IMR-90 (cell line): ENCODE measurements around the gene HAGH. TPM values are rescaled to one million over a fixed set of nuclear protein-coding genes. Genes with fewer than 3 reads are reported as not detected.

Experiments used
- ATAC-seq: fragments of 200-7000 bp; cut with Tn5 transposase; 2 replicates; pipeline ENCODE4 v1.9.1; 2020; ENCODE audit warnings: low read depth, mild to moderate bottlenecking, moderate library complexity
- BruUV-seq: library from RNA; stranded (reverse); fragments of 400-500 nt; replicated peaks from 2 replicates; lab custom pipeline; 2021; lab: Mats Ljungman, UMichigan
- CTCF ChIA-PET: fragments of 300-600 bp; formaldehyde crosslinking; extraction: SDS; loops from one replicate; lab custom pipeline; 2021; ENCODE audit warnings: antibody characterized with exemption; lab: Yijun Ruan, JAX
- POLR2A ChIA-PET: fragments of 300-600 bp; sonication (Branson Sonifier 250); formaldehyde crosslinking; loops from one replicate; lab custom pipeline; 2022; ENCODE audit warnings: antibody characterized with exemption; ENCODE audit not compliant: unreplicated experiment; lab: Charles Lee
- DNase-seq: peaks from one replicate; pipeline ENCODE4 v3.0.0; 2013
- H2AFZ ChIP-seq: replicated peaks from 2 replicates; pipeline ENCODE3; 2013; ENCODE audit warnings: low read length, mild to moderate bottlenecking; ENCODE audit not compliant: poor library complexity
- H2AK5ac ChIP-seq: 2 replicates; pipeline ENCODE4 v1.6.1; 2013; ENCODE audit warnings: low read depth, low read length, inconsistent platforms
- H2AK9ac ChIP-seq: replicated peaks from 2 replicates; pipeline ENCODE3; 2013; ENCODE audit warnings: mild to moderate bottlenecking, low read depth, low read length, moderate library complexity; ENCODE audit not compliant: poor library complexity
- H2BK120ac ChIP-seq: 2 replicates; pipeline ENCODE4 v1.6.1; 2013; ENCODE audit warnings: low read depth, low read length, inconsistent platforms
- H2BK15ac ChIP-seq: 3 replicates; pipeline ENCODE4 v1.6.1; 2013; ENCODE audit warnings: low read depth, low read length, inconsistent platforms
- H2BK20ac ChIP-seq: 2 replicates; pipeline ENCODE4 v1.6.1; 2013; ENCODE audit warnings: low read depth, mild to moderate bottlenecking, inconsistent platforms, low read length, moderate library complexity
- H2BK5ac ChIP-seq: 2 replicates; pipeline ENCODE4 v1.6.1; 2013; ENCODE audit warnings: mild to moderate bottlenecking, low read depth, low read length, inconsistent platforms; ENCODE audit not compliant: poor library complexity, severe bottlenecking
- H3K14ac ChIP-seq: replicated peaks from 2 replicates; pipeline ENCODE4 v1.6.1; 2013; ENCODE audit warnings: low read depth, low read length, inconsistent platforms
- H3K18ac ChIP-seq: 2 replicates; pipeline ENCODE4 v1.6.1; 2013; ENCODE audit warnings: low read depth, low read length, control low read depth
- H3K23ac ChIP-seq: 2 replicates; pipeline ENCODE4 v1.6.1; 2013; ENCODE audit warnings: low read depth, low read length, inconsistent platforms
- H3K27ac ChIP-seq: 2 replicates; pipeline ENCODE4 v1.5.1; 2013; ENCODE audit warnings: mild to moderate bottlenecking, control low read depth, low read length; ENCODE audit not compliant: insufficient read depth
- H3K27me3 ChIP-seq: 2 replicates; pipeline ENCODE4 v1.6.1; 2013; ENCODE audit warnings: low read length; ENCODE audit not compliant: control insufficient read depth, insufficient read depth
- H3K36me3 ChIP-seq: 2 replicates; pipeline ENCODE4 v1.6.1; 2013; ENCODE audit warnings: low read length, mixed read lengths; ENCODE audit not compliant: control insufficient read depth, insufficient read depth
- H3K4ac ChIP-seq: 2 replicates; pipeline ENCODE4 v1.6.1; 2013; ENCODE audit warnings: low read depth, low read length, inconsistent platforms
- H3K4me1 ChIP-seq: 2 replicates; pipeline ENCODE4 v1.6.1; 2013; ENCODE audit warnings: low read length, mixed read lengths; ENCODE audit not compliant: control insufficient read depth, insufficient read depth
- H3K4me2 ChIP-seq: 2 replicates; pipeline ENCODE4 v1.6.1; 2013; ENCODE audit warnings: low read depth, mild to moderate bottlenecking, control low read depth, low read length, moderate library complexity
- H3K4me3 ChIP-seq: 2 replicates; pipeline ENCODE4 v1.5.1; 2013; ENCODE audit warnings: low read depth, mild to moderate bottlenecking, control low read depth, low read length, moderate library complexity; ENCODE audit not compliant: insufficient read depth
- H3K56ac ChIP-seq: 2 replicates; pipeline ENCODE4 v1.6.1; 2013; ENCODE audit warnings: low read length, inconsistent platforms; ENCODE audit not compliant: insufficient read depth; ENCODE audit errors: extremely low read depth
- H3K79me1 ChIP-seq, 2 experiments: 2 replicates each; pipeline ENCODE4 v1.6.1; 2013; ENCODE audit warnings: low read length in 2 of 2, inconsistent platforms in 1 of 2, low read depth in 1 of 2
- H3K9ac ChIP-seq: 2 replicates; pipeline ENCODE4 v1.6.1; 2013; ENCODE audit warnings: low read depth, low read length, control low read depth
- H3K9me1 ChIP-seq: 2 replicates; pipeline ENCODE4 v1.6.1; 2013; ENCODE audit warnings: low read length, inconsistent platforms; ENCODE audit not compliant: insufficient read depth
- H3K9me3 ChIP-seq: 2 replicates; pipeline ENCODE4 v1.6.1; 2013; ENCODE audit warnings: low read length; ENCODE audit not compliant: control insufficient read depth, insufficient read depth
- H4K20me1 ChIP-seq: 2 replicates; pipeline ENCODE4 v1.6.1; 2013; ENCODE audit warnings: low read length, inconsistent platforms; ENCODE audit not compliant: insufficient read depth
- H4K5ac ChIP-seq: 2 replicates; pipeline ENCODE4 v1.6.1; 2013; ENCODE audit warnings: mild to moderate bottlenecking, low read depth, low read length, control low read depth
- H4K8ac ChIP-seq, 2 experiments: 2 replicates each; pipeline ENCODE4 v1.6.1; 2013; ENCODE audit warnings: low read depth in 2 of 2, low read length in 2 of 2, control low read depth in 1 of 2, inconsistent platforms in 1 of 2
- H4K91ac ChIP-seq: 2 replicates; pipeline ENCODE4 v1.6.1; 2013; ENCODE audit warnings: low read depth, low read length, inconsistent platforms; ENCODE audit not compliant: insufficient read depth
- FOS ChIP-seq: fragments of 150-350 bp; IDR thresholded peaks from 2 replicates; pipeline ENCODE4 v1.6.1; 2016; ENCODE audit warnings: low read depth, low read length
- RAD21 ChIP-seq: IDR thresholded peaks from 2 replicates; pipeline ENCODE4 v1.6.1; 2012; ENCODE audit warnings: low read length, improper control_type of control experiment
- USF2 ChIP-seq: fragments of 150-350 bp; IDR thresholded peaks from 2 replicates; pipeline ENCODE4 v1.6.1; 2017; ENCODE audit warnings: mild to moderate bottlenecking, antibody characterized with exemption, low read length, low read depth
- WGBS, 2 experiments: methylation state at CpG; one replicate each; pipeline versions ENCODE4 v1.1.5 to v1.1.7; 2013; ENCODE audit warnings: missing lambda C conversion rate in 2 of 2; ENCODE audit not compliant: insufficient read length in 1 of 2; ENCODE audit errors: extremely low coverage in 2 of 2; 5-methylcytosine and 5-hydroxymethylcytosine counted together
- dilution Hi-C: fragments of 300-500 bp; cut with HindIII; formaldehyde crosslinking; loops from one replicate; pipeline ENCODE4 v1.14.3; 2018; ENCODE audit warnings: low sequenced_read_pairs; ENCODE audit not compliant: unreplicated experiment
- in situ Hi-C: fragments of 300-500 bp; cut with MboI; formaldehyde crosslinking; loops from 3 replicates; pipeline ENCODE4 v1.14.3; 2019; ENCODE audit warnings: low sequenced_read_pairs, inconsistent platforms, mixed read lengths
- intact Hi-C: fragments of 100-400 bp; cut with micrococcal nuclease; formaldehyde crosslinking; loops from 2 replicates; pipeline ENCODE4 v1.10.0; 2022
- polyA plus RNA-seq, 3 experiments: library from polyadenylated mRNA; depleted of rRNA; stranded (reverse); fragments of >200 nt; gene quantifications; 2 replicates each; pipeline ENCODE4 v1.2.3, GENCODE V29; 2012; ENCODE audit warnings: low replicate concordance in 1 of 3
- total RNA-seq: library from RNA; depleted of rRNA; stranded (reverse); fragments of >200 nt; gene quantifications from 2 replicates; pipeline ENCODE4 v1.2.3, GENCODE V29; 2012

Gene HAGH
- total and polyA plus RNA-seq, 2 of the 4 experiments (the other 2 are of a cell fraction), result 30.8 to 52.2 TPM

GRCh38 chr16:1871974-1872635, 45.5 kb upstream of the HAGH start, which contains the start of gene MEIOB:
MEIOB (minus strand) TSS chr16:1872164; CDS start chr16:1868175, 3,989 bp downstream.
- 12% methylated on average over 10 of the region's 68 CpGs; no CpG with 5 or more reads in 1 of the 2 experiments for WGBS, 2 experiments
- no peak within 1 kb of the TSS for H3K14ac ChIP-seq
- H3K18ac ChIP-seq, result no peak within 1 kb of the TSS
- peak within 1 kb of the TSS; percentile 12; the same call in 1 of the 2 replicates for H3K4me3 ChIP-seq
- no peak within 1 kb of the TSS for H2AK9ac ChIP-seq
- TF ChIP-seq RAD21 (no peak), USF2 (no peak), FOS (no peak)
- H3K23ac ChIP-seq, result no peak within 1 kb of the TSS
- no peak within 1 kb of the TSS for H2BK20ac ChIP-seq
- POLR2A ChIA-PET, result no interaction called here
- 0 out of 2 replicates have a peak, but pooled peaks cover 4% of the 10 kb centered on the region for H4K20me1 ChIP-seq
- no peaks in the 10 kb centered on the region for H3K79me1 ChIP-seq
- H3K27me3 ChIP-seq, result peaks cover 19% of the 10 kb centered on the region
- no peak for DNase-seq
- peak; percentile 90 for ATAC-seq
- in situ Hi-C loops, result no loop called here
- H2BK120ac ChIP-seq, result no peak within 1 kb of the TSS
- dilution Hi-C loops, result no loop called here
- peak within 1 kb of the TSS; percentile 56 for H3K4me2 ChIP-seq
- no peaks in the 10 kb centered on the region for H3K36me3 ChIP-seq
- no peaks in the 10 kb centered on the region for H3K9me3 ChIP-seq
- no peak within 1 kb of the TSS for H3K9ac ChIP-seq
- no peak within 1 kb of the TSS for H4K8ac ChIP-seq
- H2BK15ac ChIP-seq, result no peak within 1 kb of the TSS
- peaks cover 2% of the 10 kb centered on the region; the same call in 1 of the 2 replicates for H3K4me1 ChIP-seq
- intact Hi-C loops, result no loop called here
- H3K27ac ChIP-seq, result no peak within 1 kb of the TSS
- H4K91ac ChIP-seq, result no peak within 1 kb of the TSS
- BruUV-seq, result no TSS peak
- no peak within 1 kb of the TSS for H3K4ac ChIP-seq
- H2BK5ac ChIP-seq, result no peak within 1 kb of the TSS
- no peak within 1 kb of the TSS for H2AK5ac ChIP-seq
- H3K56ac ChIP-seq, result no peak within 1 kb of the TSS
- peak within 1 kb of the TSS; percentile 75 for H2AFZ ChIP-seq
- H3K9me1 ChIP-seq, result no peaks in the 10 kb centered on the region
- no peak within 1 kb of the TSS for H4K5ac ChIP-seq
- CTCF ChIA-PET, result no interaction called here
